ENCODE results near the gene MAB21L4.
A peak's percentile ranks its signal among the peaks of the same experiment; 100 is the strongest.

MAB21L4 gene

DNA sequence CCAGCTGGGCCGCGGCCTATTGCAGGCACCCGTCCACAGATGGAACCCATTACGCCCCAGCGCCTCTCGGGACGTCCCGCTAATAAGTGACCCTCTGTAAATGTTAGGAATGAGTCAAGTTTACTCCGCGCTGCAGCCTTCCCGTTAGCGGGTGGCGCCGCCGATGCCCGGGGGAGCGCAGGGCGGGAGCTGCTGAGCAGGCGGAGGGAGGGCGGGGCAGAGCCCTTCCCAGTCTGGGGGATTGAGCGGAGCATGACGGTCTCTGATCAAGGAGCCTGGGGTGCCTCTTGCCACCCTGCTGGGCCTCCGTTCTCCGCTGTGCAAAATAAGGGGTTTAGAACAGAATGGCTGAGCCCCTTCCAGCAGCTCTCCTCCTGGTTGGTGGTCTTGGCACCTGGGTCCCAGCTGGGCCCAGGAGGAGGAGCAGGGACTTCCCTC, 20.6 kb upstream of the MAB21L4 start:
- Histone ChIP-seq H3K4me1 (ENCODE audit: control insufficient read depth, insufficient read depth, low read length) (peaks cover 4% of the 10 kb centered on the region; the same call in 1 of the 2 replicates), H3K9me3 (ENCODE audit: control insufficient read depth, insufficient read depth, low read length) (no peaks in the 10 kb centered on the region), H3K4me3 (ENCODE audit: low read depth, low read length) (peak overlapping the region; percentile 44), H3K27ac (ENCODE audit: low read depth, low read length) (no peak overlapping the region), H3K9ac (ENCODE audit: low read depth, low read length) (no peak overlapping the region), H3K27me3 (ENCODE audit: control insufficient read depth, insufficient read depth, low read length) (peaks cover 13% of the 10 kb centered on the region), H3K36me3 (ENCODE audit: control insufficient read depth, insufficient read depth, low read length) (no peaks in the 10 kb centered on the region)

GRCh38 chr2:240915526-240916341, 19.8 kb upstream of the MAB21L4 start:
- no peaks in the 10 kb centered on the region for H3K9me3 ChIP-seq (ENCODE audit: control insufficient read depth, insufficient read depth, low read length)
- H3K27ac ChIP-seq (ENCODE audit: low read depth, low read length) = no peak overlapping the region
- peaks cover 4% of the 10 kb centered on the region; the same call in 1 of the 2 replicates for H3K4me1 ChIP-seq (ENCODE audit: control insufficient read depth, insufficient read depth, low read length)
- no peaks in the 10 kb centered on the region for H3K36me3 ChIP-seq (ENCODE audit: control insufficient read depth, insufficient read depth, low read length)
- H3K9ac ChIP-seq (ENCODE audit: low read depth, low read length) = no peak overlapping the region
- H3K4me3 ChIP-seq (ENCODE audit: low read depth, low read length) = peak overlapping the region; percentile 57; the same call in 1 of the 2 replicates
- peaks cover 13% of the 10 kb centered on the region for H3K27me3 ChIP-seq (ENCODE audit: control insufficient read depth, insufficient read depth, low read length)

DNA sequence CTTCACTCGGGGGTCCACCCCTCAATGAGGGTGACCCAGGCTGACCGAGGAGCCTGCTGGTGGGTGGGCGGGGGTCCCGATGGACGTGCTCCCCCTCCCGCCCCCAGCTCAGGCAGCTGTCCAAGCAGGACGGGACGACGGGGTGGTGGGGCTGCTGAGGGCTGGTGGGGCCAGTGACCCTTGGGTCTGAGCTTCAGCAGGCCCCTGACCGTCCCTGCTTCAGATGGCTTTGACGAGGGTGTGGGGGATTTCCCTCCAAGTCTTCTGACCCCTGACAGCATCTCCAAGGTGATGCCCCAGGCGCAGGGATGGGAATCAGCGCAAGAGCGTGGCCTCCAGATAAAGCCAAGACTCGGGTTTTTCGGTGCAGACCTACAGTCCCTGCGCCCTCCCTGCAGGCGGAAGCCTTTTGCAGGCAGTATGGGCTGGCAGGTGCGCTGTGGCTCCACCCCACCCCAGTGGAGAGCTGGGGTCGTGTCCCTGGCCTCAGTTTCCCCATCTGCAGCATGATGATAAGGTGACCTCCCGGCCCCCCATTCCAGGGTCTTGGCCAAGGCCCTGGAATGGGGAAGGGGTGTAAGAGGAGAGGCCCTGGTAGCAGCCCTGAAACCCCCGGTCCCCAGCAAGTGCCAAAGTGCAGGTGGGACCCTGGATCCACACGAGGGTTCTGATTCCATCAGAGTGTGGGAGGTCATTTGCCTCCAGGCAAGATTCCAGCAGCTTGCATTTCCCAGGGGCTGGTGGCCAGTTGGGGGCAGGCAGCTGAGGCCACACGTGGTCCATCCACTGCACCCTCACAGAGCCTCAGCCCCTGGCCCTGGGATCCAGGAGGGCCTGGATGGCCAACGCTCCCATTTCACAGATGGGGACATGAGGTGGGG, 18.9 kb upstream of the MAB21L4 start:
- H3K4me3 ChIP-seq (ENCODE audit: low read depth, low read length) = no peak overlapping the region
- H3K27ac ChIP-seq (ENCODE audit: low read depth, low read length) = no peak overlapping the region
- H3K9me3 ChIP-seq (ENCODE audit: control insufficient read depth, insufficient read depth, low read length) = no peaks in the 10 kb centered on the region
- H3K9ac ChIP-seq (ENCODE audit: low read depth, low read length) = no peak overlapping the region
- peaks cover 4% of the 10 kb centered on the region; the same call in 1 of the 2 replicates for H3K4me1 ChIP-seq (ENCODE audit: control insufficient read depth, insufficient read depth, low read length)
- H3K36me3 ChIP-seq (ENCODE audit: control insufficient read depth, insufficient read depth, low read length) = no peaks in the 10 kb centered on the region
- peaks cover 13% of the 10 kb centered on the region for H3K27me3 ChIP-seq (ENCODE audit: control insufficient read depth, insufficient read depth, low read length)

DNA sequence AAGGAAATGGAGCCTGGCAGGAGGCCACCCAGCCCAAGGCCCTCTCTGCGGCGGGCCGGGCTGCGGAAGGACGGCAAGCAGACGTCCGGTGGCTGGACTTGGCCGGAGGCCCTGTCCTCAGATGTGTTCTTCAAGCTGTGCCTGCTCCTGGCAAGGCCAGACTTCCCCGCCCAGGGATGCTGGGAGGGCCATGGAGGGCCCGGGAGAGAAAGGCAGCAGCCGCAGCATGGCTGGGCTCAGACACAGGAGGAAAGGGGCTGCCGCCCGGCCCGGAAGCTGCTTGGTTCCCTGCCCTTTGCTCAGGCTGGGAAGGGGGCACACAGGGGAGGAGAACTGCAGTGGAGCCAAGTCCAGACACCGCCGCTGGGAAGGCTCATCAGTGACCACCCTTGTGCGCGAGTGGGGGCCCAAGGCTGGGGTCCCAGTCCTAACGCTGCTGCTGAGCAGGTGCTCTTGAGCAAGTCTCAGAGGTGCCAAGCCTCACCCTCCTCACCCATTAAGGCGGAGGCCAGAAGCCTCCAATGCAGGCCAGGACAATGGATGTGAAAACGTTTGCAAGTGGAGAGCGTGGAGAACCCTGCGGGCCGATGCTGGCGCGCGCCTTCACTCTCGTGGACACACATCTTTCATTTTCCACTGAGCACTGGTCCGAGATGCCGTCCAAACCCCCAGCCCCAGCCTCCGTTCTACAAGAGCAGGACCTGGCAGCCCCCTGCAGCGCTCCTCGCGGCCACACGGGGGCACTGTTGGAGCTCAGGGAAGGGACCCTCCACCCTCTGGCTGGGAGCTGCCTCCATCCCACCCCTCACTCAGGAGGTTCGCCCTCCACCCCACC, 18.1 kb upstream of the MAB21L4 start:
- Histone ChIP-seq H3K36me3 (ENCODE audit: control insufficient read depth, insufficient read depth, low read length) (no peaks in the 10 kb centered on the region), H3K9me3 (ENCODE audit: control insufficient read depth, insufficient read depth, low read length) (no peaks in the 10 kb centered on the region), H3K27me3 (ENCODE audit: control insufficient read depth, insufficient read depth, low read length) (peaks cover 13% of the 10 kb centered on the region), H3K27ac (ENCODE audit: low read depth, low read length) (no peak overlapping the region), H3K4me1 (ENCODE audit: control insufficient read depth, insufficient read depth, low read length) (peaks cover 4% of the 10 kb centered on the region; the same call in 1 of the 2 replicates), H3K4me3 (ENCODE audit: low read depth, low read length) (no peak overlapping the region), H3K9ac (ENCODE audit: low read depth, low read length) (no peak overlapping the region)

DNA sequence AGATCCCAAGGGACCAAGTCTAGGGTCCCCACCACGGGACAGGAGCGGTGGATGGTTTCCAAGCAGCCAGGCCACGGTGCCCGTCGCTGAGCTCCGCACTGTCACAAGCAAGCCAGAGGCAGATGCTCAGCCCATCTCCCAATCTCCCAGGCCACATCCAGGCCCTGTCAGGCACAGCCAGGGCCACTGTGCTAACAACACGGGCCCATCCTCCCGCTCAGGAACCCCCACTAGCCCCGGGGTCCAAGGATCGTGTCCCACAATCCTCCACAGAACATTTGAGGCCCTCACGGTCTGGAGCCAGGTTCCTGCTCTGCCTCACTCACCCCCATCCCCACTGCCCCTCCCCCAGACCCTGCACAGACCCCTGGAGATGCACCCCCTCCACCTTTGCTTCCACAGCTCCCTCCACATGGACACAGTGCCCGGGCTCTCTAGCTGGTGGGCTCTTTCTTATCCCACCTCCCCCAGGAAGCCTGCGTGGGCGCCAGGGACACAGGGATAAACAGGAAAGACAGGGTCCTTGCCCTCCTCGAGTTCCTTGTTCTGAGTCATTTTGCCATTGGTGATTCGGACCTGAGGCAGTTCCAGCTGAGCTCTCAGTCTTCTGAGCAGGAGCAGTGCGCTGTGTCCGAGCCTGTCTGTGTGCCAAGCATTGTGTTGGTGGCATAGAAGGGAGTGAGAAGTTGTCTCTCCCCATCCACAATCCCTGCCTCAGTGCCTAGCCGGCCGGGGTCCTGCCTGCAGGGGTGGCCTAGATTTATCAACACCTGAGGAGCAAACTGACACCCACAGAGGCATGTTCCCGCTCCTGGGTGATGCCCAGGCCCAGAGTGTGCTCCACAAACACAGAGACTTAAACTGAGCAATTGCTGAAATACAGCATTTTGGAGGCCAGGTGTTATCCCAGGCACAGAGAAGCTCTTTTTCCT, 17.2 kb upstream of the MAB21L4 start:
- H3K27me3 ChIP-seq (ENCODE audit: control insufficient read depth, insufficient read depth, low read length) = peaks cover 13% of the 10 kb centered on the region
- H3K27ac ChIP-seq (ENCODE audit: low read depth, low read length) = no peak overlapping the region
- no peak overlapping the region for H3K9ac ChIP-seq (ENCODE audit: low read depth, low read length)
- H3K9me3 ChIP-seq (ENCODE audit: control insufficient read depth, insufficient read depth, low read length) = no peaks in the 10 kb centered on the region
- no peaks in the 10 kb centered on the region for H3K36me3 ChIP-seq (ENCODE audit: control insufficient read depth, insufficient read depth, low read length)
- no peak overlapping the region for H3K4me3 ChIP-seq (ENCODE audit: low read depth, low read length)
- peaks cover 4% of the 10 kb centered on the region; the same call in 1 of the 2 replicates for H3K4me1 ChIP-seq (ENCODE audit: control insufficient read depth, insufficient read depth, low read length)

- Histone ChIP-seq H3K9me3 (ENCODE audit: control insufficient read depth, insufficient read depth, low read length) (no peaks in the 10 kb centered on the region), H3K27ac (ENCODE audit: low read depth, low read length) (no peak overlapping the region), H3K27me3 (ENCODE audit: control insufficient read depth, insufficient read depth, low read length) (peaks cover 13% of the 10 kb centered on the region), H3K9ac (ENCODE audit: low read depth, low read length) (no peak overlapping the region), H3K4me3 (ENCODE audit: low read depth, low read length) (no peak overlapping the region), H3K4me1 (ENCODE audit: control insufficient read depth, insufficient read depth, low read length) (peaks cover 1% of the 10 kb centered on the region; the same call in 1 of the 2 replicates), H3K36me3 (ENCODE audit: control insufficient read depth, insufficient read depth, low read length) (no peaks in the 10 kb centered on the region)
These were observed 15.8 kb upstream of the MAB21L4 start for GRCh38 chr2:240911641-240912265.

DNA sequence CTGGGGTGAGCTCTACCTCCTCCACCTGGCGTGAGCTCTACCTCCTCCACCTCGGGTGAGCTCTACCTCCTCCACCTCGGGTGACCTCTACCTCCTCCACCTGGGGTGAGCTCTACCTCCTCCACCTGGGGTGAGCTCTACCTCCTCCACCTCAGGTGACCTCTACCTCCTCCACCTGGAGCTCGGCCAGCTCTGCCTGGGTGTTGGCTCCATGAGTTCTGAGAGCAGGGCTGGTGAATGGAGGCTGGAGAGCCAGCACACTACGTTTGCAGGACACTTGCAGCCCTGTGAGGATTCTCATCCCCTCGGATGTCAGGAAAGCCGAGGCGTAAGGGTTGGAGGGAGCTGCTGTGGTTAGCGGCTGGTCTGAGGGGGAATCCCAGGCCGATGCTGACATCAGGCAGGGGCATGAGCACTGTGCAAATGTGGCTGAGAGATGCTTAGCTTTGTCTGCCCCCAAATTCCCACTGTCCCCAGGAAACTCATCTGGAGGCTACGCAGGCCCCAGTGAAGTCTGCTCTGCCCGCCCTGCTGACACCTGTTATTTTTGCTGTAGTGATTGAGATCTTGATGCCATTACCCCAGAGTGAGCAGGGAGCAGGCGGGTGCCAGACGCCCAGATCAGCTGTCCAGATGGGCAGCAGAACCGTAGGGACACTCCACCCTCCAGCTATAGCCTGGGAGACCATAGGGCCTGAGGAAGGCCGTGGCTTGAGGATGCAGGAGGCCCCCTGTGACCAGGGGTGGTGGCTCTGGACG, 13.4 kb upstream of the MAB21L4 start:
- H3K27ac ChIP-seq (ENCODE audit: low read depth, low read length) = no peak overlapping the region
- H3K4me3 ChIP-seq (ENCODE audit: low read depth, low read length) = no peak overlapping the region
- H3K4me1 ChIP-seq (ENCODE audit: control insufficient read depth, insufficient read depth, low read length) = no peaks in the 10 kb centered on the region
- H3K9me3 ChIP-seq (ENCODE audit: control insufficient read depth, insufficient read depth, low read length) = no peaks in the 10 kb centered on the region
- no peaks in the 10 kb centered on the region for H3K27me3 ChIP-seq (ENCODE audit: control insufficient read depth, insufficient read depth, low read length)
- H3K36me3 ChIP-seq (ENCODE audit: control insufficient read depth, insufficient read depth, low read length) = no peaks in the 10 kb centered on the region
- H3K9ac ChIP-seq (ENCODE audit: low read depth, low read length) = no peak overlapping the region

GRCh38 chr2:240906911-240907590, 11.1 kb upstream of the MAB21L4 start:
- Histone ChIP-seq H3K27ac (ENCODE audit: low read depth, low read length) (no peak overlapping the region), H3K4me3 (ENCODE audit: low read depth, low read length) (no peak overlapping the region), H3K36me3 (ENCODE audit: control insufficient read depth, insufficient read depth, low read length) (no peaks in the 10 kb centered on the region), H3K9ac (ENCODE audit: low read depth, low read length) (no peak overlapping the region), H3K9me3 (ENCODE audit: control insufficient read depth, insufficient read depth, low read length) (no peaks in the 10 kb centered on the region), H3K27me3 (ENCODE audit: control insufficient read depth, insufficient read depth, low read length) (no peaks in the 10 kb centered on the region), H3K4me1 (ENCODE audit: control insufficient read depth, insufficient read depth, low read length) (no peaks in the 10 kb centered on the region)
